Stomach (tissue), 4 donors: ENCODE data around the gene ERC2.

Experiments
- CTCF ChIP-seq, 7 experiments: fragments of 450-650 bp in 4 of 7; fragments of 200-600 bp in 3 of 7; sonication (generic) in 3 of 7; IDR thresholded peaks; one replicate each; pipeline ENCODE4 v1.5.1; 2016 to 2019; ENCODE audit warnings: antibody characterized with exemption in 7 of 7, control low read depth in 2 of 7, mild to moderate bottlenecking in 1 of 7
- EP300 ChIP-seq: sonication (generic); formaldehyde crosslinking; IDR thresholded peaks from one replicate; pipeline ENCODE4 v1.6.1; 2017; ENCODE audit warnings: antibody characterized with exemption
- POLR2A ChIP-seq, 4 donors: fragments of 450-650 bp; IDR thresholded peaks; one replicate each; pipeline ENCODE4 v1.6.1; 2016; ENCODE audit warnings: antibody characterized with exemption in 4 of 4, control low read depth in 2 of 4, mild to moderate bottlenecking in 1 of 4, moderate library complexity in 1 of 4
- POLR2AphosphoS5 ChIP-seq, 3 donors: sonication (generic); formaldehyde crosslinking; IDR thresholded peaks; one replicate each; pipeline ENCODE4 v1.6.1; 2016; ENCODE audit warnings: antibody characterized with exemption in 3 of 3

GRCh38 chr3:55966566-55966965 lies 501.7 kb downstream of the ERC2 start:
- TF ChIP-seq CTCF (IDR thresholded peaks at IDR 0.05) (no peak), POLR2A (IDR thresholded peaks at IDR 0.05) (no peak), EP300 (no peak), POLR2AphosphoS5 (IDR thresholded peaks at IDR 0.05) (no peak)
